Measurements from ENCODE around the gene GUCY2F. TPM values are rescaled to one million over a fixed set of nuclear protein-coding genes. Genes with fewer than 3 reads are reported as not detected.

The GUCY2F gene
- not detected for polyA plus RNA-seq

GRCh38 chrX:109481986-109482385 is at the start of gene GUCY2F:
GUCY2F (minus strand) TSS chrX:109482086; CDS start chrX:109475936, 6,150 bp downstream.
- H3K27ac ChIP-seq (ENCODE audit: low read depth in 2 of 2, low read length in 1 of 2), result no peak within 1 kb of the TSS
- H3K36me3 ChIP-seq (ENCODE audit: control insufficient read depth in 2 of 2, insufficient read depth in 2 of 2, low read length in 1 of 2), result no peaks in the 10 kb centered on the region
- H3K27me3 ChIP-seq (ENCODE audit: control insufficient read depth in 1 of 2, insufficient read depth in 2 of 2, low read length in 2 of 2), result peaks cover 0 to 2% of the 10 kb centered on the region in 2 donors
- no peaks in the 10 kb centered on the region for H3K9me3 ChIP-seq (ENCODE audit: control insufficient read depth in 2 of 2, insufficient read depth in 1 of 2, low read depth in 1 of 2, low read length in 1 of 2)
- H3K4me1 ChIP-seq (ENCODE audit: control insufficient read depth in 2 of 2, insufficient read depth in 2 of 2, low read length in 1 of 2), result no peaks in the 10 kb centered on the region
- no peak within 1 kb of the TSS for H3K4me3 ChIP-seq (ENCODE audit: low read depth in 1 of 2, low read length in 2 of 2)
- WGBS, 2 donors, result 65 to 74% methylated on average over 4 of the region's 4 CpGs

GRCh38 chrX:109519001-109519400 is 37.1 kb upstream of the GUCY2F start:
- Histone ChIP-seq H3K4me1 (ENCODE audit: control insufficient read depth in 2 of 2, insufficient read depth in 2 of 2, low read length in 1 of 2) (no peaks in the 10 kb centered on the region), H3K27ac (ENCODE audit: low read depth in 2 of 2, low read length in 1 of 2) (no peak overlapping the region), H3K27me3 (ENCODE audit: control insufficient read depth in 1 of 2, insufficient read depth in 2 of 2, low read length in 2 of 2) (no peaks in the 10 kb centered on the region), H3K9me3 (ENCODE audit: control insufficient read depth in 2 of 2, insufficient read depth in 1 of 2, low read depth in 1 of 2, low read length in 1 of 2) (no peaks in the 10 kb centered on the region), H3K4me3 (ENCODE audit: low read depth in 1 of 2, low read length in 2 of 2) (no peak overlapping the region), H3K36me3 (ENCODE audit: control insufficient read depth in 2 of 2, insufficient read depth in 2 of 2, low read length in 1 of 2) (no peaks in the 10 kb centered on the region)
- 81 to 94% methylated on average over 1 of the region's 1 CpG for WGBS, 2 donors

- Histone ChIP-seq H3K4me3 (ENCODE audit: low read depth in 1 of 2, low read length in 2 of 2) (no peak overlapping the region), H3K27me3 (ENCODE audit: control insufficient read depth in 1 of 2, insufficient read depth in 2 of 2, low read length in 2 of 2) (no peaks in the 10 kb centered on the region), H3K27ac (ENCODE audit: low read depth in 2 of 2, low read length in 1 of 2) (no peak overlapping the region), H3K9me3 (ENCODE audit: control insufficient read depth in 2 of 2, insufficient read depth in 1 of 2, low read depth in 1 of 2, low read length in 1 of 2) (no peaks in the 10 kb centered on the region), H3K36me3 (ENCODE audit: control insufficient read depth in 2 of 2, insufficient read depth in 2 of 2, low read length in 1 of 2) (no peaks in the 10 kb centered on the region), H3K4me1 (ENCODE audit: control insufficient read depth in 2 of 2, insufficient read depth in 2 of 2, low read length in 1 of 2) (no peaks in the 10 kb centered on the region)
- WGBS, 2 donors, result 75 to 83% methylated on average over 1 of the region's 1 CpG
These were observed 29.2 kb upstream of the GUCY2F start for GRCh38 chrX:109511113-109511512.

- no peaks in the 10 kb centered on the region for H3K4me1 ChIP-seq (ENCODE audit: control insufficient read depth in 2 of 2, insufficient read depth in 2 of 2, low read length in 1 of 2)
- H3K27ac ChIP-seq (ENCODE audit: low read depth in 2 of 2, low read length in 1 of 2), result no peak overlapping the region
- no peaks in the 10 kb centered on the region for H3K36me3 ChIP-seq (ENCODE audit: control insufficient read depth in 2 of 2, insufficient read depth in 2 of 2, low read length in 1 of 2)
- no peaks in the 10 kb centered on the region for H3K27me3 ChIP-seq (ENCODE audit: control insufficient read depth in 1 of 2, insufficient read depth in 2 of 2, low read length in 2 of 2)
- no peaks in the 10 kb centered on the region for H3K9me3 ChIP-seq (ENCODE audit: control insufficient read depth in 2 of 2, insufficient read depth in 1 of 2, low read depth in 1 of 2, low read length in 1 of 2)
- no peak overlapping the region for H3K4me3 ChIP-seq (ENCODE audit: low read depth in 1 of 2, low read length in 2 of 2)
These were observed 27.0 kb upstream of the GUCY2F start for GRCh38 chrX:109508915-109509314.

- Histone ChIP-seq H3K27me3 (ENCODE audit: control insufficient read depth in 1 of 2, insufficient read depth in 2 of 2, low read length in 2 of 2) (no peaks in the 10 kb centered on the region), H3K9me3 (ENCODE audit: control insufficient read depth in 2 of 2, insufficient read depth in 1 of 2, low read depth in 1 of 2, low read length in 1 of 2) (no peaks in the 10 kb centered on the region), H3K4me1 (ENCODE audit: control insufficient read depth in 2 of 2, insufficient read depth in 2 of 2, low read length in 1 of 2) (no peaks in the 10 kb centered on the region), H3K36me3 (ENCODE audit: control insufficient read depth in 2 of 2, insufficient read depth in 2 of 2, low read length in 1 of 2) (no peaks in the 10 kb centered on the region), H3K4me3 (ENCODE audit: low read depth in 1 of 2, low read length in 2 of 2) (no peak overlapping the region), H3K27ac (ENCODE audit: low read depth in 2 of 2, low read length in 1 of 2) (no peak overlapping the region)
- 61 to 76% methylated on average over 3 of the region's 3 CpGs for WGBS, 2 donors
These were observed 19.3 kb upstream of the GUCY2F start for GRCh38 chrX:109501176-109501575.

- Histone ChIP-seq H3K4me3 (ENCODE audit: low read depth in 1 of 2, low read length in 2 of 2) (no peak overlapping the region), H3K27ac (ENCODE audit: low read depth in 2 of 2, low read length in 1 of 2) (no peak overlapping the region), H3K9me3 (ENCODE audit: control insufficient read depth in 2 of 2, insufficient read depth in 1 of 2, low read depth in 1 of 2, low read length in 1 of 2) (no peaks in the 10 kb centered on the region), H3K27me3 (ENCODE audit: control insufficient read depth in 1 of 2, insufficient read depth in 2 of 2, low read length in 2 of 2) (no peaks in the 10 kb centered on the region), H3K4me1 (ENCODE audit: control insufficient read depth in 2 of 2, insufficient read depth in 2 of 2, low read length in 1 of 2) (no peaks in the 10 kb centered on the region), H3K36me3 (ENCODE audit: control insufficient read depth in 2 of 2, insufficient read depth in 2 of 2, low read length in 1 of 2) (no peaks in the 10 kb centered on the region)
- WGBS, 2 donors, result 76 to 85% methylated on average over 1 of the region's 1 CpG
These were observed 16.5 kb upstream of the GUCY2F start for GRCh38 chrX:109498434-109498833.

GRCh38 chrX:109489174-109489573 is 7.3 kb upstream of the GUCY2F start:
- no peak overlapping the region for H3K4me3 ChIP-seq (ENCODE audit: low read depth in 1 of 2, low read length in 2 of 2)
- no peaks in the 10 kb centered on the region for H3K4me1 ChIP-seq (ENCODE audit: control insufficient read depth in 2 of 2, insufficient read depth in 2 of 2, low read length in 1 of 2)
- no peaks in the 10 kb centered on the region for H3K36me3 ChIP-seq (ENCODE audit: control insufficient read depth in 2 of 2, insufficient read depth in 2 of 2, low read length in 1 of 2)
- H3K27me3 ChIP-seq (ENCODE audit: control insufficient read depth in 1 of 2, insufficient read depth in 2 of 2, low read length in 2 of 2), result no peaks in the 10 kb centered on the region
- H3K27ac ChIP-seq (ENCODE audit: low read depth in 2 of 2, low read length in 1 of 2), result no peak overlapping the region
- H3K9me3 ChIP-seq (ENCODE audit: control insufficient read depth in 2 of 2, insufficient read depth in 1 of 2, low read depth in 1 of 2, low read length in 1 of 2), result no peaks in the 10 kb centered on the region
- 83 to 96% methylated on average over 2 of the region's 2 CpGs for WGBS, 2 donors

- 38 to 39% methylated on average over 4 of the region's 4 CpGs for WGBS, 2 donors
- Histone ChIP-seq H3K4me1 (ENCODE audit: control insufficient read depth in 2 of 2, insufficient read depth in 2 of 2, low read length in 1 of 2) (no peaks in the 10 kb centered on the region), H3K4me3 (ENCODE audit: low read depth in 1 of 2, low read length in 2 of 2) (no peak overlapping the region), H3K27me3 (ENCODE audit: control insufficient read depth in 1 of 2, insufficient read depth in 2 of 2, low read length in 2 of 2) (no peaks in the 10 kb centered on the region), H3K36me3 (ENCODE audit: control insufficient read depth in 2 of 2, insufficient read depth in 2 of 2, low read length in 1 of 2) (no peaks in the 10 kb centered on the region), H3K27ac (ENCODE audit: low read depth in 2 of 2, low read length in 1 of 2) (no peak overlapping the region), H3K9me3 (ENCODE audit: control insufficient read depth in 2 of 2, insufficient read depth in 1 of 2, low read depth in 1 of 2, low read length in 1 of 2) (no peaks in the 10 kb centered on the region)
These were observed 5.8 kb upstream of the GUCY2F start for GRCh38 chrX:109487640-109488039.

GRCh38 chrX:109485470-109486340 is 3.8 kb upstream of the GUCY2F start:
- Histone ChIP-seq H3K27me3 (ENCODE audit: control insufficient read depth in 1 of 2, insufficient read depth in 2 of 2, low read length in 2 of 2) (no peaks in the 10 kb centered on the region), H3K4me1 (ENCODE audit: control insufficient read depth in 2 of 2, insufficient read depth in 2 of 2, low read length in 1 of 2) (no peaks in the 10 kb centered on the region), H3K27ac (ENCODE audit: low read depth in 2 of 2, low read length in 1 of 2) (no peak overlapping the region), H3K4me3 (ENCODE audit: low read depth in 1 of 2, low read length in 2 of 2) (no peak overlapping the region), H3K36me3 (ENCODE audit: control insufficient read depth in 2 of 2, insufficient read depth in 2 of 2, low read length in 1 of 2) (no peaks in the 10 kb centered on the region), H3K9me3 (ENCODE audit: control insufficient read depth in 2 of 2, insufficient read depth in 1 of 2, low read depth in 1 of 2, low read length in 1 of 2) (no peaks in the 10 kb centered on the region)
- WGBS, 2 donors, result 11 to 13% methylated on average over 9 of the region's 9 CpGs

- H3K27ac ChIP-seq (ENCODE audit: low read depth in 2 of 2, low read length in 1 of 2), result no peak overlapping the region
- H3K36me3 ChIP-seq (ENCODE audit: control insufficient read depth in 2 of 2, insufficient read depth in 2 of 2, low read length in 1 of 2), result no peaks in the 10 kb centered on the region
- H3K9me3 ChIP-seq (ENCODE audit: control insufficient read depth in 2 of 2, insufficient read depth in 1 of 2, low read depth in 1 of 2, low read length in 1 of 2), result no peaks in the 10 kb centered on the region
- H3K27me3 ChIP-seq (ENCODE audit: control insufficient read depth in 1 of 2, insufficient read depth in 2 of 2, low read length in 2 of 2), result no peaks in the 10 kb centered on the region
- no peak overlapping the region for H3K4me3 ChIP-seq (ENCODE audit: low read depth in 1 of 2, low read length in 2 of 2)
- WGBS, 2 donors, result 93 to 95% methylated on average over 1 of the region's 1 CpG
- no peaks in the 10 kb centered on the region for H3K4me1 ChIP-seq (ENCODE audit: control insufficient read depth in 2 of 2, insufficient read depth in 2 of 2, low read length in 1 of 2)
These were observed 3.0 kb upstream of the GUCY2F start for GRCh38 chrX:109484886-109485285.

All from esophagus (tissue), 2 donors.